IMR-90 (cell line): Measurements from ENCODE around the gene SLC44A1. TPM values are rescaled to one million over a fixed set of nuclear protein-coding genes. Genes with fewer than 3 reads are reported as not detected.
A peak's percentile ranks its signal among the peaks of the same experiment; 100 is the strongest.

Source experiments
- ATAC-seq: fragments of 200-7000 bp; cut with Tn5 transposase; 2 replicates; pipeline ENCODE4 v1.9.1; 2020; ENCODE audit warnings: low read depth, mild to moderate bottlenecking, moderate library complexity
- BruUV-seq: library from RNA; stranded (reverse); fragments of 400-500 nt; replicated peaks from 2 replicates; lab custom pipeline; 2021; lab: Mats Ljungman, UMichigan
- CTCF ChIA-PET: fragments of 300-600 bp; formaldehyde crosslinking; extraction: SDS; loops from one replicate; lab custom pipeline; 2021; ENCODE audit warnings: antibody characterized with exemption; lab: Yijun Ruan, JAX
- POLR2A ChIA-PET: fragments of 300-600 bp; sonication (Branson Sonifier 250); formaldehyde crosslinking; loops from one replicate; lab custom pipeline; 2022; ENCODE audit warnings: antibody characterized with exemption; ENCODE audit not compliant: unreplicated experiment; lab: Charles Lee
- DNase-seq: peaks from one replicate; pipeline ENCODE4 v3.0.0; 2013
- H2AFZ ChIP-seq: replicated peaks from 2 replicates; pipeline ENCODE3; 2013; ENCODE audit warnings: low read length, mild to moderate bottlenecking; ENCODE audit not compliant: poor library complexity
- H2AK5ac ChIP-seq: 2 replicates; pipeline ENCODE4 v1.6.1; 2013; ENCODE audit warnings: low read depth, low read length, inconsistent platforms
- H2AK9ac ChIP-seq: replicated peaks from 2 replicates; pipeline ENCODE3; 2013; ENCODE audit warnings: mild to moderate bottlenecking, low read depth, low read length, moderate library complexity; ENCODE audit not compliant: poor library complexity
- H2BK120ac ChIP-seq: 2 replicates; pipeline ENCODE4 v1.6.1; 2013; ENCODE audit warnings: low read depth, low read length, inconsistent platforms
- H2BK15ac ChIP-seq: 3 replicates; pipeline ENCODE4 v1.6.1; 2013; ENCODE audit warnings: low read depth, low read length, inconsistent platforms
- H2BK20ac ChIP-seq: 2 replicates; pipeline ENCODE4 v1.6.1; 2013; ENCODE audit warnings: low read depth, mild to moderate bottlenecking, inconsistent platforms, low read length, moderate library complexity
- H2BK5ac ChIP-seq: 2 replicates; pipeline ENCODE4 v1.6.1; 2013; ENCODE audit warnings: mild to moderate bottlenecking, low read depth, low read length, inconsistent platforms; ENCODE audit not compliant: poor library complexity, severe bottlenecking
- H3K14ac ChIP-seq: replicated peaks from 2 replicates; pipeline ENCODE4 v1.6.1; 2013; ENCODE audit warnings: low read depth, low read length, inconsistent platforms
- H3K18ac ChIP-seq: 2 replicates; pipeline ENCODE4 v1.6.1; 2013; ENCODE audit warnings: low read depth, low read length, control low read depth
- H3K23ac ChIP-seq: 2 replicates; pipeline ENCODE4 v1.6.1; 2013; ENCODE audit warnings: low read depth, low read length, inconsistent platforms
- H3K27ac ChIP-seq: 2 replicates; pipeline ENCODE4 v1.5.1; 2013; ENCODE audit warnings: mild to moderate bottlenecking, control low read depth, low read length; ENCODE audit not compliant: insufficient read depth
- H3K27me3 ChIP-seq: 2 replicates; pipeline ENCODE4 v1.6.1; 2013; ENCODE audit warnings: low read length; ENCODE audit not compliant: control insufficient read depth, insufficient read depth
- H3K36me3 ChIP-seq: 2 replicates; pipeline ENCODE4 v1.6.1; 2013; ENCODE audit warnings: low read length, mixed read lengths; ENCODE audit not compliant: control insufficient read depth, insufficient read depth
- H3K4ac ChIP-seq: 2 replicates; pipeline ENCODE4 v1.6.1; 2013; ENCODE audit warnings: low read depth, low read length, inconsistent platforms
- H3K4me1 ChIP-seq: 2 replicates; pipeline ENCODE4 v1.6.1; 2013; ENCODE audit warnings: low read length, mixed read lengths; ENCODE audit not compliant: control insufficient read depth, insufficient read depth
- H3K4me2 ChIP-seq: 2 replicates; pipeline ENCODE4 v1.6.1; 2013; ENCODE audit warnings: low read depth, mild to moderate bottlenecking, control low read depth, low read length, moderate library complexity
- H3K4me3 ChIP-seq: 2 replicates; pipeline ENCODE4 v1.5.1; 2013; ENCODE audit warnings: low read depth, mild to moderate bottlenecking, control low read depth, low read length, moderate library complexity; ENCODE audit not compliant: insufficient read depth
- H3K56ac ChIP-seq: 2 replicates; pipeline ENCODE4 v1.6.1; 2013; ENCODE audit warnings: low read length, inconsistent platforms; ENCODE audit not compliant: insufficient read depth; ENCODE audit errors: extremely low read depth
- H3K79me1 ChIP-seq, 2 experiments: 2 replicates each; pipeline ENCODE4 v1.6.1; 2013; ENCODE audit warnings: low read length in 2 of 2, inconsistent platforms in 1 of 2, low read depth in 1 of 2
- H3K9ac ChIP-seq: 2 replicates; pipeline ENCODE4 v1.6.1; 2013; ENCODE audit warnings: low read depth, low read length, control low read depth
- H3K9me1 ChIP-seq: 2 replicates; pipeline ENCODE4 v1.6.1; 2013; ENCODE audit warnings: low read length, inconsistent platforms; ENCODE audit not compliant: insufficient read depth
- H3K9me3 ChIP-seq: 2 replicates; pipeline ENCODE4 v1.6.1; 2013; ENCODE audit warnings: low read length; ENCODE audit not compliant: control insufficient read depth, insufficient read depth
- H4K20me1 ChIP-seq: 2 replicates; pipeline ENCODE4 v1.6.1; 2013; ENCODE audit warnings: low read length, inconsistent platforms; ENCODE audit not compliant: insufficient read depth
- H4K5ac ChIP-seq: 2 replicates; pipeline ENCODE4 v1.6.1; 2013; ENCODE audit warnings: mild to moderate bottlenecking, low read depth, low read length, control low read depth
- H4K8ac ChIP-seq, 2 experiments: 2 replicates each; pipeline ENCODE4 v1.6.1; 2013; ENCODE audit warnings: low read depth in 2 of 2, low read length in 2 of 2, control low read depth in 1 of 2, inconsistent platforms in 1 of 2
- H4K91ac ChIP-seq: 2 replicates; pipeline ENCODE4 v1.6.1; 2013; ENCODE audit warnings: low read depth, low read length, inconsistent platforms; ENCODE audit not compliant: insufficient read depth
- BHLHE40 ChIP-seq: fragments of 150-350 bp; IDR thresholded peaks from 2 replicates; pipeline ENCODE4 v1.6.1; 2016; ENCODE audit warnings: mild to moderate bottlenecking, low read depth, low read length
- CHD1 ChIP-seq: IDR thresholded peaks from 2 replicates; pipeline ENCODE4 v1.6.1; 2012; ENCODE audit warnings: low read depth, low read length, improper control_type of control experiment
- MAZ ChIP-seq: IDR thresholded peaks from 2 replicates; pipeline ENCODE4 v1.6.1; 2012; ENCODE audit warnings: low read depth, mild to moderate bottlenecking, low read length, improper control_type of control experiment, moderate library complexity, borderline replicate concordance
- MXI1 ChIP-seq: IDR thresholded peaks from 2 replicates; pipeline ENCODE4 v1.6.1; 2012; ENCODE audit warnings: low read depth, mild to moderate bottlenecking, low read length, moderate library complexity, borderline replicate concordance
- NFE2L2 ChIP-seq: fragments of 150-350 bp; IDR thresholded peaks from 2 replicates; pipeline ENCODE4 v1.6.1; 2016; ENCODE audit warnings: low read depth, mild to moderate bottlenecking, low read length
- dilution Hi-C: fragments of 300-500 bp; cut with HindIII; formaldehyde crosslinking; loops from one replicate; pipeline ENCODE4 v1.14.3; 2018; ENCODE audit warnings: low sequenced_read_pairs; ENCODE audit not compliant: unreplicated experiment
- in situ Hi-C: fragments of 300-500 bp; cut with MboI; formaldehyde crosslinking; loops from 3 replicates; pipeline ENCODE4 v1.14.3; 2019; ENCODE audit warnings: low sequenced_read_pairs, inconsistent platforms, mixed read lengths
- intact Hi-C: fragments of 100-400 bp; cut with micrococcal nuclease; formaldehyde crosslinking; loops from 2 replicates; pipeline ENCODE4 v1.10.0; 2022
- polyA plus RNA-seq, 3 experiments: library from polyadenylated mRNA; depleted of rRNA; stranded (reverse); fragments of >200 nt; gene quantifications; 2 replicates each; pipeline ENCODE4 v1.2.3, GENCODE V29; 2012; ENCODE audit warnings: low replicate concordance in 1 of 3
- total RNA-seq: library from RNA; depleted of rRNA; stranded (reverse); fragments of >200 nt; gene quantifications from 2 replicates; pipeline ENCODE4 v1.2.3, GENCODE V29; 2012

Gene SLC44A1
- total and polyA plus RNA-seq, 2 of the 4 experiments (the other 2 are of a cell fraction), result 5.2 to 21.7 TPM

DNA sequence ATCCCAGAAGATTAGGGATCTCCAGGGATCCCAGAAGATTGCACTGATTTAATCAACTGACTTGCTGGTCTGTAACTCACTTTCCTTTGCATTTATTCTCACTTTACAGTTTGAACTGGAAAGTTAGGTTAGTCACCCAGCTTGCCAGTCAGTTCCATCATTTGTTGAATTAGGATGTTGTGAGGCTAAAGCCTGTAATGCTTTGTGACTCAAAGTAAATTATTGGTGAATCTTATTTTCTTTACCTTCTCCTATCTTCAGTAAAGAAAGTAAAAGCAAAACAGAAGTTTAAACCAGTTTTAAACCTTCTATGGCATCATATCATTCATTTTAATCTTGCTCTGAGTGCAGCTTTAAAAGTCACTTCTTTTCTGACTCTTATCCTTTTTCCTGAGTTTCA is 85.8 kb downstream of the SLC44A1 start:
- Histone ChIP-seq H3K27me3 (no peaks in the 10 kb centered on the region), H3K4me2 (no peak overlapping the region), H3K18ac (no peak overlapping the region), H3K14ac (no peak overlapping the region), H2AK9ac (no peak overlapping the region), H3K27ac (no peak overlapping the region), H2BK120ac (no peak overlapping the region), H4K20me1 (no peaks in the 10 kb centered on the region), H4K5ac (no peak overlapping the region), H4K8ac (no peak overlapping the region), H3K9ac (no peak overlapping the region), H2BK20ac (no peak overlapping the region), H2BK15ac (no peak overlapping the region), H3K4me3 (no peak overlapping the region), H2BK5ac (no peak overlapping the region), H3K4ac (no peak overlapping the region), H2AK5ac (no peak overlapping the region), H3K4me1 (no peaks in the 10 kb centered on the region), H3K36me3 (no peaks in the 10 kb centered on the region), H4K91ac (no peak overlapping the region), H2AFZ (no peak overlapping the region), H3K79me1 (peaks cover 0 to 4% of the 10 kb centered on the region in 2 experiments; a peak in 2 of 4 replicates), H3K9me1 (peaks cover 3% of the 10 kb centered on the region; the same call in 1 of the 2 replicates), H3K9me3 (no peaks in the 10 kb centered on the region), H3K56ac (no peak overlapping the region), H3K23ac (no peak overlapping the region)
- no TSS peak for BruUV-seq
- peak; percentile 15; the same call in 1 of the 2 replicates for ATAC-seq
- TF ChIP-seq MXI1 (no peak), MAZ (no peak), CHD1 (no peak), NFE2L2 (no peak), BHLHE40 (no peak)
- ChIA-PET POLR2A (interaction anchor here (0.5 kb wide), 1 partner anchor 105 kb away, joined by 4 read pairs; no protein-coding TSS in a partner anchor), CTCF (interaction anchor here (2.1 kb wide), 1 partner anchor 14 kb away, joined by 9 read pairs; no protein-coding TSS in a partner anchor)
- peak; percentile 40 for DNase-seq
- intact Hi-C loops, result loop anchor here (5.0 kb wide), 1 partner anchor 33 kb away; no protein-coding TSS in a partner anchor
- dilution Hi-C loops, result no loop called here
- in situ Hi-C loops, result no loop called here
